OCI-LY1 (cell line): Measurements from ENCODE around the gene VAMP5.
"Not testable (repeated sequence)": the region's sequence is repeated elsewhere in the genome, so short reads cannot be mapped to it uniquely, and the experiment has no call there.

Experiments used
- H2AFZ ChIP-seq: fragments of 200-600 bp; sonication (generic), shearing (Covaris generic); 2 replicates; pipeline ENCODE4 v1.6.0; 2014; ENCODE audit warnings: antibody characterized with exemption, mild to moderate bottlenecking, low read length
- H3F3A ChIP-seq: fragments of 200-600 bp; sonication (generic), shearing (Covaris generic); 2 replicates; pipeline ENCODE4 v1.6.0; 2014; ENCODE audit warnings: mild to moderate bottlenecking, antibody characterized with exemption, low read length, moderate library complexity; ENCODE audit not compliant: insufficient read depth
- H3K27ac ChIP-seq: fragments of 200-600 bp; sonication (generic); 2 replicates; pipeline ENCODE4 v1.5.1; 2014; ENCODE audit warnings: low read length, mixed run types, mild to moderate bottlenecking, low read depth; ENCODE audit not compliant: poor library complexity, severe bottlenecking
- H3K27me3 ChIP-seq: fragments of 200-600 bp; sonication (generic); 2 replicates; pipeline ENCODE4 v1.6.0; 2014; ENCODE audit warnings: antibody characterized with exemption, mild to moderate bottlenecking, low read length, moderate library complexity; ENCODE audit not compliant: insufficient read depth
- H3K36me3 ChIP-seq: fragments of 200-600 bp; sonication (generic); 2 replicates; pipeline ENCODE4 v1.6.1; 2014; ENCODE audit warnings: mild to moderate bottlenecking, antibody characterized with exemption, low read length, moderate library complexity, mixed read lengths; ENCODE audit not compliant: insufficient read depth
- H3K4me1 ChIP-seq: fragments of 200-600 bp; sonication (generic); 2 replicates; pipeline ENCODE4 v1.5.1; 2014; ENCODE audit warnings: mild to moderate bottlenecking, low read length, moderate library complexity; ENCODE audit not compliant: insufficient read depth, severe bottlenecking
- H3K4me2 ChIP-seq: fragments of 200-600 bp; sonication (generic), shearing (Covaris generic); 2 replicates; pipeline ENCODE4 v1.6.1; 2014; ENCODE audit warnings: low read length
- H3K4me3 ChIP-seq: fragments of 200-600 bp; sonication (generic); 2 replicates; pipeline ENCODE4 v1.5.1; 2014; ENCODE audit warnings: low read length, low read depth, mild to moderate bottlenecking, mixed read lengths; ENCODE audit not compliant: poor library complexity, severe bottlenecking
- H3K79me2 ChIP-seq: fragments of 200-600 bp; shearing (Covaris generic); 2 replicates; pipeline ENCODE4 v1.6.1; 2016; ENCODE audit warnings: mixed run types, low read length, mixed read lengths; ENCODE audit not compliant: insufficient read depth
- H3K9ac ChIP-seq: fragments of 200-600 bp; sonication (generic), shearing (Covaris generic); 2 replicates; pipeline ENCODE4 v1.6.1; 2014; ENCODE audit warnings: mild to moderate bottlenecking, low read length, mixed read lengths
- H3K9me2 ChIP-seq: fragments of 200-600 bp; sonication (generic), shearing (Covaris generic); 2 replicates; pipeline ENCODE4 v1.6.1; 2014; ENCODE audit warnings: low read depth, mild to moderate bottlenecking, low read length, mixed read lengths
- H3K9me3 ChIP-seq: fragments of 200-600 bp; shearing (Covaris generic); 2 replicates; pipeline ENCODE4 v1.6.1; 2014; ENCODE audit warnings: low read length, mixed read lengths
- H4K20me1 ChIP-seq: fragments of 200-600 bp; sonication (generic), shearing (Covaris generic); 2 replicates; pipeline ENCODE4 v1.6.0; 2016; ENCODE audit warnings: mild to moderate bottlenecking, low read length; ENCODE audit not compliant: insufficient read depth
- EZH2 ChIP-seq: fragments of 200-600 bp; sonication (generic), shearing (Covaris generic); IDR thresholded peaks from 2 replicates; pipeline ENCODE4 v1.8.0; 2017; ENCODE audit warnings: borderline replicate concordance, mixed run types, mild to moderate bottlenecking, antibody characterized with exemption, low read length, moderate library complexity, mixed read lengths
- TF ChIP-seq, protein P1 (sequence below): fragments of 200-600 bp; sonication (generic), shearing (Covaris generic); IDR thresholded peaks from 2 replicates; pipeline ENCODE4 v1.5.1; 2017; ENCODE audit warnings: mild to moderate bottlenecking, antibody characterized with exemption, low read length, moderate library complexity, mixed read lengths

The VAMP5 gene

DNA sequence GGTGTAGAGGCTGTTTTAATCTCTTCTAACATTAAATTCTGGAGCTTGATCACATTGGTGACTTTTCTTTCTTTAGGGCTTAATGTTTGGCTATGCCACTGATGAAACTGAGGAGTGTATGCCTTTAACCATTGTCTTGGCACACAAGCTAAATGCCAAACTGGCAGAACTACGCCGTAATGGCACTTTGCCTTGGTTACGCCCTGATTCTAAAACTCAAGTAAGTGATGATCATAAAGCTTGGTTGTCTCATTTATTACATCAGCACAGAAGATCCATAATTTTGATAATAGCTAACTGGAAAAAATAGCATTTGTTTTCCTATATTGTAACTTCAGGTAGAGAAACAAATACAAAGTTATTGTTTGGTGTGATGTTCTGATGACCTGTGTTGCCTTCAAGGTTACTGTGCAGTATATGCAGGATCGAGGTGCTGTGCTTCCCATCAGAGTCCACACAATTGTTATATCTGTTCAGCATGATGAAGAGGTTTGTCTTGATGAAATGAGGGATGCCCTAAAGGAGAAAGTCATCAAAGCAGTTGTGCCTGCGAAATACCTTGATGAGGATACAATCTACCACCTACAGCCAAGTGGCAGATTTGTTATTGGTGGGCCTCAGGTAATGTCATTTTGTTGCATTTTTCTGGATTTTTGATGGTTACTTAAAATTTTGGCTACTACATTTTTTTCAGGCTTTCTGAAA lies 42.3 kb upstream of the VAMP5 start:
- H3F3A ChIP-seq: peaks cover 21% of the 10 kb centered on the region
- peak overlapping the region; percentile 99 for H3K4me3 ChIP-seq

DNA sequence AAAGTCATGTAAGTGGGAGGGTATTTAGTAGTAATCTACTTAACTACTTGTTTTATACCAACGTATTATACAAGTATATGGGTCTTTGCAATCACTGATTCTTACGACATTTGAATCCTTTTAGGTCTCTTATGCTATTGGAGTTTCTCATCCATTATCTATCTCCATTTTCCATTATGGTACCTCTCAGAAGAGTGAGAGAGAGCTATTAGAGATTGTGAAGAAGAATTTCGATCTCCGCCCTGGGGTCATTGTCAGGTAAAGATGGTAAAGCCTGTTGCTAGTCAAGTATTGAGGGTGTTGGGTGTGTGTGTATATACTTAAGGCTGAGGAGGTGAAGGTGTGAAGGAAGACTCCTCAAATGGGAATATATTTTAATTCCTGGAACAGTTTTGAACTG lies 41.5 kb upstream of the VAMP5 start:
- Histone ChIP-seq H3K9ac (no peak overlapping the region), H3K36me3 (peaks cover 86% of the 10 kb centered on the region), H3K4me3 (no peak overlapping the region), H3F3A (peaks cover 26% of the 10 kb centered on the region), H3K27ac (no peak overlapping the region), H3K4me2 (no peak overlapping the region), H3K9me2 (no peaks in the 10 kb centered on the region), H2AFZ (no peak overlapping the region), H3K4me1 (peaks cover 22% of the 10 kb centered on the region), H3K9me3 (no peaks in the 10 kb centered on the region), H3K27me3 (no peaks in the 10 kb centered on the region), H4K20me1 (0 out of 2 replicates have a peak, but pooled peaks cover 3% of the 10 kb centered on the region), H3K79me2 (peaks cover 26% of the 10 kb centered on the region)
- TF ChIP-seq EZH2: no peak
- TF ChIP-seq, protein P1, sequence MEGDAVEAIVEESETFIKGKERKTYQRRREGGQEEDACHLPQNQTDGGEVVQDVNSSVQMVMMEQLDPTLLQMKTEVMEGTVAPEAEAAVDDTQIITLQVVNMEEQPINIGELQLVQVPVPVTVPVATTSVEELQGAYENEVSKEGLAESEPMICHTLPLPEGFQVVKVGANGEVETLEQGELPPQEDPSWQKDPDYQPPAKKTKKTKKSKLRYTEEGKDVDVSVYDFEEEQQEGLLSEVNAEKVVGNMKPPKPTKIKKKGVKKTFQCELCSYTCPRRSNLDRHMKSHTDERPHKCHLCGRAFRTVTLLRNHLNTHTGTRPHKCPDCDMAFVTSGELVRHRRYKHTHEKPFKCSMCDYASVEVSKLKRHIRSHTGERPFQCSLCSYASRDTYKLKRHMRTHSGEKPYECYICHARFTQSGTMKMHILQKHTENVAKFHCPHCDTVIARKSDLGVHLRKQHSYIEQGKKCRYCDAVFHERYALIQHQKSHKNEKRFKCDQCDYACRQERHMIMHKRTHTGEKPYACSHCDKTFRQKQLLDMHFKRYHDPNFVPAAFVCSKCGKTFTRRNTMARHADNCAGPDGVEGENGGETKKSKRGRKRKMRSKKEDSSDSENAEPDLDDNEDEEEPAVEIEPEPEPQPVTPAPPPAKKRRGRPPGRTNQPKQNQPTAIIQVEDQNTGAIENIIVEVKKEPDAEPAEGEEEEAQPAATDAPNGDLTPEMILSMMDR: no peak

More for the DNA sequence above, 42.3 kb upstream of the VAMP5 start:
- Histone ChIP-seq H3K36me3 (peaks cover 78% of the 10 kb centered on the region), H3K9me2 (no peaks in the 10 kb centered on the region), H3K9me3 (no peaks in the 10 kb centered on the region), H3K27ac (no peak overlapping the region), H3K4me1 (peaks cover 30% of the 10 kb centered on the region), H3K27me3 (no peaks in the 10 kb centered on the region), H3K9ac (no peak overlapping the region), H3K79me2 (peaks cover 26% of the 10 kb centered on the region), H4K20me1 (0 out of 2 replicates have a peak, but pooled peaks cover 3% of the 10 kb centered on the region), H2AFZ (no peak overlapping the region), H3K4me2 (peak overlapping the region; percentile 90; the same call in 1 of the 2 replicates)
- TF ChIP-seq, protein P1: no peak
- no peak for TF ChIP-seq EZH2

DNA sequence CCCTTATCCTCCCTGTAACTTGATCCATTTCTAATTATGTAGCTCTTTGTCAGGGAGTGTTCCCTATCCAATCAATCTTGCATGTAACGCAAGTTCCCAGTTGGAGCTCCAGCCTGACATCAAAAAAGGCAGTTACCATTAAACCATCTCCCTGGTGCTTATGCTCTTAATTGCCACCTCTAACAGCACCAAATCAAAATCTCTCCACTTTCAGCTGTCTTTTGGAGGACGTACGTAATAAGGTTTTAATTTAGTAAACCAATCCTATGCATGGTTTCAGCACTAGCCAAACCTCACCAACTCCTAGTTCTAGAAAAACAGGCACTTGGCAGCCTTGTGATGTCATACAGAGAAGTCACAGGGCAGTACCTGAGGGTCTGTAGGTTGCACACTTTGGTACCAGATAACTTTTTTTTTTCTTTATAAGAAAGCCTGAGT lies 40.0 kb upstream of the VAMP5 start:
- H3K27ac ChIP-seq, H3K9ac ChIP-seq, H2AFZ ChIP-seq, H3K9me3 ChIP-seq, H3K27me3 ChIP-seq, H3K9me2 ChIP-seq, H3K4me2 ChIP-seq, H3K4me3 ChIP-seq, H4K20me1 ChIP-seq: not testable (repeated sequence)
- H3K4me1 ChIP-seq: peaks cover 18% of the 10 kb centered on the region
- peaks cover 26% of the 10 kb centered on the region for H3F3A ChIP-seq
- H3K36me3 ChIP-seq: peaks cover 83% of the 10 kb centered on the region
- H3K79me2 ChIP-seq: peaks cover 24% of the 10 kb centered on the region

DNA sequence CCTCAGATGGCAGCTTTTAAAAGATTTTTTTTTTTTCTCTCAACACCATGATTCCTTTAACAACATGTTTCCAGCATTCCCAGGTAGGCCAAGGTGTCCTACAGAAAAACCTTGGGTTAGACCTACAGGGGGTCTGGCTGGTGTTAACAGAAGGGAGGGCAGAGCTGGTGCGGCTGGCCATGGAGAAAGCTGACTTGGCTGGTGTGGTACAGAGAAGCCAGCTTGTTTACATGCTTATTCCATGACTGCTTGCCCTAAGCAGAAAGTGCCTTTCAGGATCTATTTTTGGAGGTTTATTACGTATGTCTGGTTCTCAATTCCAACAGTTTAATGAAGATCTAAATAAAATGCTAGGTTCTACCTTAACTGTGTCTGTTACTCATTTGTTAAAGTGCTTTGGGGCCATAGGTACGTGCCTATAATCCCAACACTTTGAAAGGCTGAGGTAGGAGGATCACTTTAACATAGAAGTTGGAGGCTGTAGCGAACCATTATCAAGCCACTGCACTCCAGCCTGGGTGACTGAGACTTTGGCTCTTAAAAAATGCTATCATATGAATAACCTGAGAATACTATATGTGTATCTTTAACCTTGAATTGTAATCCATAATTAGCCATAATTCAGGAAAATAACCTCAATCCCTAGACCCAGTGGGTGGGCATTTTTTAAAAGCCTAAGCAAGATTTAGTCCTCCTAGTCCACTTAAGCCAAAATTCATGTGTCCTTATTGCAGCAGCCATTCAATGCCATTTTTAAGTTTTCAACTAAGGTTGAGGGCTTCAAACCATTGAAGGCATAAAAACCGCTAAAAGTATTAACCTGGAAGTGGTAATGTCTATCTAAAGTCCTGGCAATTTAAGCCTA lies 39.1 kb upstream of the VAMP5 start:
- H4K20me1 ChIP-seq: not testable (repeated sequence)

More for the DNA sequence above, 39.1 kb upstream of the VAMP5 start:
- H3K9me2 ChIP-seq, H3K9ac ChIP-seq, H3K9me3 ChIP-seq, H3K27me3 ChIP-seq, H3K4me2 ChIP-seq, H3K4me3 ChIP-seq, H2AFZ ChIP-seq, H3K27ac ChIP-seq: not testable (repeated sequence)
- Histone ChIP-seq H3K79me2 (peaks cover 15% of the 10 kb centered on the region), H3K36me3 (peaks cover 80% of the 10 kb centered on the region), H3K4me1 (peaks cover 18% of the 10 kb centered on the region), H3F3A (peaks cover 26% of the 10 kb centered on the region)
